RWPE1 (cell line): Measurements from ENCODE around the gene IRX6.

Experiments
- CTCF ChIA-PET: fragments of 350-600 bp; sonication (Branson Sonifier 250); formaldehyde crosslinking; extraction: SDS; loops from one replicate; lab custom pipeline; 2021; lab: Yijun Ruan, JAX
- POLR2A ChIA-PET: fragments of 400-600 bp; formaldehyde crosslinking; extraction: SDS; loops from one replicate; lab custom pipeline; 2020; ENCODE audit warnings: antibody characterized with exemption; ENCODE audit not compliant: low non-redundant PET; lab: Yijun Ruan, JAX
- DNase-seq: peaks from one replicate; pipeline ENCODE4 v3.0.0; 2012; ENCODE audit warnings: low spot score
- H3K27ac ChIP-seq: fragments of 450-650 bp; 2 replicates; pipeline ENCODE4 v1.5.1; 2017
- CTCF ChIP-seq: fragments of 450-650 bp; conservative IDR thresholded peaks from 2 replicates; pipeline ENCODE4 v1.5.1; 2017; ENCODE audit warnings: low read depth, mild to moderate bottlenecking

IRX6 gene

DNA sequence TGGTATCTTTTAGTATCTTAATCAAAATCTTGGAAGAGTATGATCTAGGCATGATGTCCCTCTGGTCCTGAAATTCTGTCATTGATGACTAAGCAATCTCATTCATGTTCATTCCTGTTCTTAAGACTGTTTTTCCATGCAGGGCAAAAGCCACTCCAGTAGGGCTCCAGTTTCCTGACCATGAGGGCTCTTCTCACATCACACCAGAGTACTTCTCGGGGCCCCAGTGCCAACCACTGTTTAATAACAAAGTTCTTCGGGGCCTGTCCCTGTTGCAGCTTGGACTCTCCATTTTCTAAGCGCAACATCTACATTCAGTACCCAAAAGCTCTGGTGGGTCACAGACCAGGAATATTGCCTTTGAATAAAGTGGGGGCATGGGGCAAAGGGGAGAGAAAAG, 52.0 kb downstream of the IRX6 start:
- POLR2A ChIA-PET, result no interaction called here
- peak; percentile 10 for DNase-seq
- no peak for TF ChIP-seq CTCF
- H3K27ac ChIP-seq, result no peak overlapping the region
- CTCF ChIA-PET, result no interaction called here

- DNase-seq, result no peak
- no peak for TF ChIP-seq CTCF
- H3K27ac ChIP-seq, result no peak overlapping the region
- POLR2A ChIA-PET, result no interaction called here
- CTCF ChIA-PET, result no interaction called here
These were observed 52.7 kb downstream of the IRX6 start for GRCh38 chr16:55376567-55377167.

GRCh38 chr16:55377840-55378239, 53.8 kb downstream of the IRX6 start:
- ChIA-PET CTCF (no interaction called here), POLR2A (no interaction called here)
- no peak overlapping the region for H3K27ac ChIP-seq
- TF ChIP-seq CTCF, result no peak
- DNase-seq, result no peak

DNA sequence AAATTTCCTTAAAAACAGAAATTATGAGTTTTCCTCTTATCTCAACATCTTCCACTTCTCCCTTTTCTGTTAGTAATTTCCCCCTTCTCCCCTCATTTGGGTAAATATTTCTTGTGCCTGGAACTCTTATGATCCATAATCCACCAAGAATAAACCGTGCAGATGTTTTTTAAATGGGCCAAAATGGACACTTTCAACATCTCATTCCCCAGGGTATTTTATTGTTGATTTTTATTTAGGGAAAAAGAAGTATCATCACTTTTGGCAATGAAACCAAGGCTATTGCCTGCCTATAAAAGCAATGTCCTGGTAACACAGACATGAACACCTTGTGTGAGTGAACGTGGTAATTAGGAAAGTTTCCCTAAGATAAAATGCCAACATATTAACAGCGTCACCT, 54.6 kb downstream of the IRX6 start:
- ChIA-PET POLR2A (no interaction called here), CTCF (interaction anchor here (0.6 kb wide), 1 partner anchor 1227 kb away, joined by 3 read pairs; no protein-coding TSS in a partner anchor)
- no peak for DNase-seq
- H3K27ac ChIP-seq, result no peak overlapping the region
- TF ChIP-seq CTCF, result no peak

DNA sequence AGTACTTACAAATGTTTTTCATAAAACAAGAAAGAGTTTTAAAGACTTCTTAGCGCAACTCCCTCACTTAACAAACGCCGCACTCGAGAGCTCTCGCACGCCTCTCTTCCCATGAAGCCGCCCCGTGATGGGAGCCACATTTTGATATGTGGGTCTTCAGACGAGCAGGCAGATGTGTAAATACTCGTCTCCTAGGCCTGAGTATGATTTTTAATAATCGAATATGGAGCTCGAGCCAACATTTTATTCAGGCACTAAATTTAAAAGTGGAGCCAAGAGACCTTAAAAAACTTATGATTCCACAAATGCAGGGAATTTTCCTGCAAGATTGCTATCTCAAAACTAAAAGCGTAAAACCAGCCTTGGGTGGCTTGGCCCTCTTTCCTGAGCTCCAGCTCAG, 55.4 kb downstream of the IRX6 start:
- ChIA-PET CTCF (no interaction called here), POLR2A (no interaction called here)
- TF ChIP-seq CTCF, result no peak
- DNase-seq, result no peak
- no peak overlapping the region for H3K27ac ChIP-seq

GRCh38 chr16:55379876-55380390, 55.9 kb downstream of the IRX6 start:
- no peak overlapping the region for H3K27ac ChIP-seq
- no peak for DNase-seq
- ChIA-PET CTCF (interaction anchor here (0.5 kb wide), 1 partner anchor 422 kb away, joined by 4 read pairs; no protein-coding TSS in a partner anchor), POLR2A (no interaction called here)
- TF ChIP-seq CTCF, result no peak
